HepG2 (cell line): ENCODE results near the gene CIART. TPM values are rescaled to one million over a fixed set of nuclear protein-coding genes. Genes with fewer than 3 reads are reported as not detected.

Source experiments
- CEBPB ChIP-seq: IDR thresholded peaks from 2 replicates; pipeline ENCODE4 v1.6.1; 2011; ENCODE audit warnings: low read depth, low read length, improper control_type of control experiment, borderline replicate concordance
- ISX ChIP-seq: sonication (generic); formaldehyde crosslinking; conservative IDR thresholded peaks from 2 replicates; pipeline ENCODE4 v1.5.0; 2020; ENCODE audit warnings: missing genetic modification reagents
- POLR2AphosphoS5 ChIP-seq: IDR thresholded peaks from 2 replicates; pipeline ENCODE4 v1.6.1; 2012; ENCODE audit warnings: low read depth, low read length
- RFX3 ChIP-seq: IDR thresholded peaks from 2 replicates; pipeline ENCODE4 v1.6.1; 2016; ENCODE audit warnings: missing biosample characterization, missing genetic modification reagents
- SIX4 ChIP-seq: sonication (generic); formaldehyde crosslinking; IDR thresholded peaks from 2 replicates; pipeline ENCODE4 v1.4.0; 2020; ENCODE audit warnings: missing genetic modification reagents
- SMARCC2 ChIP-seq: fragments of 450-650 bp; IDR thresholded peaks from 2 replicates; pipeline ENCODE4 v1.6.1; 2017; ENCODE audit warnings: antibody characterized with exemption, mild to moderate bottlenecking
- SNRNP70 ChIP-seq: fragments of 200-400 bp; formaldehyde crosslinking; IDR thresholded peaks from 2 replicates; pipeline ENCODE4 v1.6.1; 2017; ENCODE audit warnings: mild to moderate bottlenecking, low read depth, low read length, moderate library complexity
- SRSF9 ChIP-seq: fragments of 200-400 bp; formaldehyde crosslinking; IDR thresholded peaks from 2 replicates; pipeline ENCODE4 v1.6.1; 2018; ENCODE audit warnings: borderline replicate concordance, mild to moderate bottlenecking, low read depth, low read length; ENCODE audit not compliant: insufficient read depth, poor library complexity, severe bottlenecking
- TSC22D2 ChIP-seq: sonication (generic); formaldehyde crosslinking; IDR thresholded peaks from 2 replicates; pipeline ENCODE4 v1.5.1; 2020; ENCODE audit warnings: missing genetic modification reagents, mild to moderate bottlenecking, borderline replicate concordance
- ZBTB1 ChIP-seq: sonication (generic); formaldehyde crosslinking; IDR thresholded peaks from 2 replicates; pipeline ENCODE4 v1.4.0; 2020; ENCODE audit warnings: missing genetic modification reagents, borderline replicate concordance
- ZFY ChIP-seq: sonication (generic); formaldehyde crosslinking; IDR thresholded peaks from 2 replicates; pipeline ENCODE4 v1.4.0; 2020; ENCODE audit warnings: missing genetic modification reagents
- ZNF160 ChIP-seq: sonication (generic); formaldehyde crosslinking; IDR thresholded peaks from 2 replicates; pipeline ENCODE4 v1.8.0; 2022; ENCODE audit warnings: mild to moderate bottlenecking, inconsistent platforms, missing genetic modification reagents
- ZNF556 ChIP-seq: sonication (generic); formaldehyde crosslinking; IDR thresholded peaks from 2 replicates; pipeline ENCODE4 v1.4.0; 2020; ENCODE audit warnings: mild to moderate bottlenecking, missing genetic modification reagents, borderline replicate concordance
- polyA plus RNA-seq, 8 experiments: library from polyadenylated mRNA; depleted of rRNA in 3 of 8; stranded (reverse) in 7 of 8; unstranded in 1 of 8; fragments of >200 nt; fragmentation: Illumina TruSeq in 4 of 8; extraction: Trizol in 4 of 8; gene quantifications; 2 replicates each; pipeline versions ENCODE4 v1.2.1 to v1.2.3, GENCODE V29; 2011 to 2016; ENCODE audit warnings: low read depth in 4 of 8, missing spikeins in 1 of 8, mixed read lengths in 1 of 8; ENCODE audit not compliant: insufficient read depth in 1 of 8
- total RNA-seq, 5 experiments: library from RNA; depleted of rRNA; stranded (reverse); fragments of >200 nt; fragmentation: Illumina TruSeq; extraction: Trizol; gene quantifications; 2 replicates each; pipeline ENCODE4 v1.2.3, GENCODE V29; 2016; ENCODE audit warnings: low read depth in 1 of 5
- TF ChIP-seq, protein P1 (sequence below): sonication (generic); formaldehyde crosslinking; IDR thresholded peaks from 2 replicates; pipeline ENCODE4 v1.4.0; 2020; ENCODE audit warnings: missing genetic modification reagents, borderline replicate concordance
- TF ChIP-seq, protein P2 (sequence below): sonication (generic); formaldehyde crosslinking; IDR thresholded peaks from 2 replicates; pipeline ENCODE4 v1.4.0; 2020; ENCODE audit warnings: mild to moderate bottlenecking, missing genetic modification reagents
- TF ChIP-seq, protein P3 (sequence below): sonication (generic); formaldehyde crosslinking; IDR thresholded peaks from 2 replicates; pipeline ENCODE4 v1.4.0; 2020; ENCODE audit warnings: mild to moderate bottlenecking, missing genetic modification reagents
- TF ChIP-seq, protein P4 (sequence below): sonication (generic); formaldehyde crosslinking; IDR thresholded peaks from 2 replicates; pipeline ENCODE4 v1.5.1; 2020; ENCODE audit warnings: missing genetic modification reagents, mild to moderate bottlenecking, borderline replicate concordance
- TF ChIP-seq, protein P5 (sequence below): sonication (generic); formaldehyde crosslinking; IDR thresholded peaks from 2 replicates; pipeline ENCODE4 v1.8.0; 2022; ENCODE audit warnings: mild to moderate bottlenecking, missing genetic modification reagents, moderate library complexity

The CIART gene
- total and polyA plus RNA-seq, 2 of the 13 experiments (the other 11 are each of a cell fraction or from before 2014, with no cell fraction given) = 0.58 TPM; not detected in 1

DNA sequence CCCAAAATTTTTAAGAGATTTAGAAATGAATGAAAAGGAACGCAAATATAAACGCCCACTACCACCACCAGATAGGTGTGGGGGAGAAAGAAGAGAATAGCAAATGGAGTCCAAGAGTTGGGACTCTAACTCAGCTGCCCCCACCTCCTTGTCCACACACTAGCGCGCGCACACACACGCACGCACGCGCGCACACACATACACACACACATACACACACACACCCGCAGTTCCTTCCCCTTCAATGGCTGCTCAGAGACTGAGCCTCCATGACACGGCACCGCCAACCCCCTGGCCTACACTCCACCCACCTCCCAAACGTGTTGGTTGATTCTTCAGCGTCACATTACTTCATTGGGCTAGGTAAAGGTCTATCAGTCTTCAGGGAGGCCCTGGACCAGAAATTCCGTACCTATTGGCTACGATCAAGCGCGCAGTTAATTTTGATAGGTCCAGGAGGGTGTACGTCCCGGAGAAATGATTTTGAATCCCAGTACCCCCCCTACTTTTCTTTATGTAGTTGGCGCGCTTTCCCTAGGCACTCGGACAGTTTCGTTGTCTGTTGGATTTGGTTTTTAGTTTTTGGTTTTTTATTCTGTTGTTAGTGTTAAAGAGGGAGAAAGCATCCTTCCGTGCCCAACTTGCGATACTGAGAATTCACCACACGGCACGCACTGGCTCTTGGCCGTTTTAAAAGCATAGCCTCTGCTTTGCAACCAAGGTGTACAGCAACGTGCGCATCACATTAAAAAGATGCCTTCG is 46.3 kb upstream of the CIART start, which contains the start of gene ANP32E (continued):
- TF ChIP-seq, protein P1, sequence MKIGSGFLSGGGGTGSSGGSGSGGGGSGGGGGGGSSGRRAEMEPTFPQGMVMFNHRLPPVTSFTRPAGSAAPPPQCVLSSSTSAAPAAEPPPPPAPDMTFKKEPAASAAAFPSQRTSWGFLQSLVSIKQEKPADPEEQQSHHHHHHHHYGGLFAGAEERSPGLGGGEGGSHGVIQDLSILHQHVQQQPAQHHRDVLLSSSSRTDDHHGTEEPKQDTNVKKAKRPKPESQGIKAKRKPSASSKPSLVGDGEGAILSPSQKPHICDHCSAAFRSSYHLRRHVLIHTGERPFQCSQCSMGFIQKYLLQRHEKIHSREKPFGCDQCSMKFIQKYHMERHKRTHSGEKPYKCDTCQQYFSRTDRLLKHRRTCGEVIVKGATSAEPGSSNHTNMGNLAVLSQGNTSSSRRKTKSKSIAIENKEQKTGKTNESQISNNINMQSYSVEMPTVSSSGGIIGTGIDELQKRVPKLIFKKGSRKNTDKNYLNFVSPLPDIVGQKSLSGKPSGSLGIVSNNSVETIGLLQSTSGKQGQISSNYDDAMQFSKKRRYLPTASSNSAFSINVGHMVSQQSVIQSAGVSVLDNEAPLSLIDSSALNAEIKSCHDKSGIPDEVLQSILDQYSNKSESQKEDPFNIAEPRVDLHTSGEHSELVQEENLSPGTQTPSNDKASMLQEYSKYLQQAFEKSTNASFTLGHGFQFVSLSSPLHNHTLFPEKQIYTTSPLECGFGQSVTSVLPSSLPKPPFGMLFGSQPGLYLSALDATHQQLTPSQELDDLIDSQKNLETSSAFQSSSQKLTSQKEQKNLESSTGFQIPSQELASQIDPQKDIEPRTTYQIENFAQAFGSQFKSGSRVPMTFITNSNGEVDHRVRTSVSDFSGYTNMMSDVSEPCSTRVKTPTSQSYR (CRISPR knock-in tag) = peak; percentile 13; the same call in 1 of the 2 replicates
- TF ChIP-seq ZFY (CRISPR knock-in tag) (peak; percentile 52), SRSF9 (no peak), SNRNP70 (no peak), SIX4 (CRISPR knock-in tag) (0 out of 2 replicates have a peak, but pooled peaks have one; percentile 25), CEBPB (no peak), SMARCC2 (no peak), POLR2AphosphoS5 (peak; percentile 96), ZNF556 (CRISPR knock-in tag) (peak; percentile 78), ISX (CRISPR knock-in tag) (no peak), TSC22D2 (peak; percentile 70; the same call in 1 of the 2 replicates), RFX3 (no peak), ZNF160 (CRISPR knock-in tag) (peak; percentile 94), ZBTB1 (CRISPR knock-in tag) (no peak)
- TF ChIP-seq, protein P2, sequence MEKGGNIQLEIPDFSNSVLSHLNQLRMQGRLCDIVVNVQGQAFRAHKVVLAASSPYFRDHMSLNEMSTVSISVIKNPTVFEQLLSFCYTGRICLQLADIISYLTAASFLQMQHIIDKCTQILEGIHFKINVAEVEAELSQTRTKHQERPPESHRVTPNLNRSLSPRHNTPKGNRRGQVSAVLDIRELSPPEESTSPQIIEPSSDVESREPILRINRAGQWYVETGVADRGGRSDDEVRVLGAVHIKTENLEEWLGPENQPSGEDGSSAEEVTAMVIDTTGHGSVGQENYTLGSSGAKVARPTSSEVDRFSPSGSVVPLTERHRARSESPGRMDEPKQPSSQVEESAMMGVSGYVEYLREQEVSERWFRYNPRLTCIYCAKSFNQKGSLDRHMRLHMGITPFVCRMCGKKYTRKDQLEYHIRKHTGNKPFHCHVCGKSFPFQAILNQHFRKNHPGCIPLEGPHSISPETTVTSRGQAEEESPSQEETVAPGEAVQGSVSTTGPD (CRISPR knock-in tag) = no peak
- TF ChIP-seq, protein P3, sequence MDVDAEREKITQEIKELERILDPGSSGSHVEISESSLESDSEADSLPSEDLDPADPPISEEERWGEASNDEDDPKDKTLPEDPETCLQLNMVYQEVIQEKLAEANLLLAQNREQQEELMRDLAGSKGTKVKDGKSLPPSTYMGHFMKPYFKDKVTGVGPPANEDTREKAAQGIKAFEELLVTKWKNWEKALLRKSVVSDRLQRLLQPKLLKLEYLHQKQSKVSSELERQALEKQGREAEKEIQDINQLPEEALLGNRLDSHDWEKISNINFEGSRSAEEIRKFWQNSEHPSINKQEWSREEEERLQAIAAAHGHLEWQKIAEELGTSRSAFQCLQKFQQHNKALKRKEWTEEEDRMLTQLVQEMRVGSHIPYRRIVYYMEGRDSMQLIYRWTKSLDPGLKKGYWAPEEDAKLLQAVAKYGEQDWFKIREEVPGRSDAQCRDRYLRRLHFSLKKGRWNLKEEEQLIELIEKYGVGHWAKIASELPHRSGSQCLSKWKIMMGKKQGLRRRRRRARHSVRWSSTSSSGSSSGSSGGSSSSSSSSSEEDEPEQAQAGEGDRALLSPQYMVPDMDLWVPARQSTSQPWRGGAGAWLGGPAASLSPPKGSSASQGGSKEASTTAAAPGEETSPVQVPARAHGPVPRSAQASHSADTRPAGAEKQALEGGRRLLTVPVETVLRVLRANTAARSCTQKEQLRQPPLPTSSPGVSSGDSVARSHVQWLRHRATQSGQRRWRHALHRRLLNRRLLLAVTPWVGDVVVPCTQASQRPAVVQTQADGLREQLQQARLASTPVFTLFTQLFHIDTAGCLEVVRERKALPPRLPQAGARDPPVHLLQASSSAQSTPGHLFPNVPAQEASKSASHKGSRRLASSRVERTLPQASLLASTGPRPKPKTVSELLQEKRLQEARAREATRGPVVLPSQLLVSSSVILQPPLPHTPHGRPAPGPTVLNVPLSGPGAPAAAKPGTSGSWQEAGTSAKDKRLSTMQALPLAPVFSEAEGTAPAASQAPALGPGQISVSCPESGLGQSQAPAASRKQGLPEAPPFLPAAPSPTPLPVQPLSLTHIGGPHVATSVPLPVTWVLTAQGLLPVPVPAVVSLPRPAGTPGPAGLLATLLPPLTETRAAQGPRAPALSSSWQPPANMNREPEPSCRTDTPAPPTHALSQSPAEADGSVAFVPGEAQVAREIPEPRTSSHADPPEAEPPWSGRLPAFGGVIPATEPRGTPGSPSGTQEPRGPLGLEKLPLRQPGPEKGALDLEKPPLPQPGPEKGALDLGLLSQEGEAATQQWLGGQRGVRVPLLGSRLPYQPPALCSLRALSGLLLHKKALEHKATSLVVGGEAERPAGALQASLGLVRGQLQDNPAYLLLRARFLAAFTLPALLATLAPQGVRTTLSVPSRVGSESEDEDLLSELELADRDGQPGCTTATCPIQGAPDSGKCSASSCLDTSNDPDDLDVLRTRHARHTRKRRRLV (CRISPR knock-in tag) = no peak
- TF ChIP-seq, protein P4, sequence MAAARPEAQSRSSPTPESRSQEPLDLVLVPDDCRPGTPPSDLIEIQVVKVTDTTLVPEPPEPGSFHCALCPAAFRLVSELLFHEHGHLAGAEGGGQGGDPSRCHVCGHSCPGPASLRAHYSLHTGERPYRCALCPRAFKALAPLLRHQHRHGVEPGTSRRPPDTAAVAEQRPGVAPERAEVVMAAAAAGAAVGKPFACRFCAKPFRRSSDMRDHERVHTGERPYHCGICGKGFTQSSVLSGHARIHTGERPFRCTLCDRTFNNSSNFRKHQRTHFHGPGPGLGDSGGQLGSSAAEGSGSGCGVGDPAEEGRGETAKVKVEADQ = peak; percentile 64; the same call in 1 of the 2 replicates
- TF ChIP-seq, protein P5, sequence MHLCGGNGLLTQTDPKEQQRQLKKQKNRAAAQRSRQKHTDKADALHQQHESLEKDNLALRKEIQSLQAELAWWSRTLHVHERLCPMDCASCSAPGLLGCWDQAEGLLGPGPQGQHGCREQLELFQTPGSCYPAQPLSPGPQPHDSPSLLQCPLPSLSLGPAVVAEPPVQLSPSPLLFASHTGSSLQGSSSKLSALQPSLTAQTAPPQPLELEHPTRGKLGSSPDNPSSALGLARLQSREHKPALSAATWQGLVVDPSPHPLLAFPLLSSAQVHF (CRISPR knock-in tag) = peak; percentile 90
